Activated CD8-positive, alpha-beta memory T cell treated with anti-CD3 and anti-CD28 coated beads, Interleukin-2, amount 10 ng/mL, durations not matched to agents 7 days and 5 days (primary cell): ENCODE data around the gene DPYD. TPM values are rescaled to one million over a fixed set of nuclear protein-coding genes. Genes with fewer than 3 reads are reported as not detected.

Source experiments
- ATAC-seq: fragments of 150-1000 bp; cut with Tn5 transposase; one replicate; pipeline ENCODE4 v1.10.0; 2021; ENCODE audit warnings: moderate library complexity
- CTCF ChIA-PET: fragments of 350-600 bp; sonication (Branson Sonifier 250); formaldehyde crosslinking; loops from one replicate; lab custom pipeline; 2021; ENCODE audit warnings: antibody characterized with exemption; lab: Charles Lee
- DNase-seq: peaks from one replicate; pipeline ENCODE4 v3.0.0-alpha.2; 2020
- H3K27ac Mint-ChIP-seq: one replicate; pipeline ENCODE4 v1.8.0; 2021; ENCODE audit warnings: mild to moderate bottlenecking, mixed read lengths
- H3K27me3 Mint-ChIP-seq: one replicate; pipeline ENCODE4 v1.8.0; 2021; ENCODE audit warnings: mixed read lengths
- H3K36me3 Mint-ChIP-seq: one replicate; pipeline ENCODE4 v1.8.0; 2021; ENCODE audit warnings: mild to moderate bottlenecking, mixed read lengths
- H3K4me1 Mint-ChIP-seq: one replicate; pipeline ENCODE4 v1.8.0; 2021; ENCODE audit warnings: mixed read lengths
- H3K4me3 Mint-ChIP-seq: one replicate; pipeline ENCODE4 v1.8.0; 2021; ENCODE audit warnings: mild to moderate bottlenecking, moderate library complexity, mixed read lengths
- H3K9me3 Mint-ChIP-seq: one replicate; pipeline ENCODE4 v1.8.0; 2022; ENCODE audit warnings: low read depth, mixed read lengths
- total RNA-seq, 2 experiments: library from RNA; stranded (reverse); gene quantifications; one replicate each; pipeline ENCODE4 v1.2.3, GENCODE V29; 2021

Gene DPYD
- total RNA-seq, 2 experiments from 2014 or later: 31.4 to 42.3 TPM

- DNase-seq (no peak), ATAC-seq (no peak)
- CTCF ChIA-PET: no interaction called here
- H3K27me3 Mint-ChIP-seq: no peaks in the 10 kb centered on the region
- peaks cover 4% of the 10 kb centered on the region for H3K9me3 Mint-ChIP-seq
- H3K36me3 Mint-ChIP-seq: peaks cover 24% of the 10 kb centered on the region
- no peak overlapping the region for H3K27ac Mint-ChIP-seq
- no peak overlapping the region for H3K4me3 Mint-ChIP-seq
- H3K4me1 Mint-ChIP-seq: peaks cover 17% of the 10 kb centered on the region
These were observed 19.7 kb downstream of the DPYD start for GRCh38 chr1:97901017-97901658.

GRCh38 chr1:97898948-97899347 is 21.9 kb downstream of the DPYD start:
- H3K4me1 Mint-ChIP-seq: peaks cover 8% of the 10 kb centered on the region

GRCh38 chr1:97895278-97895677 is 25.6 kb downstream of the DPYD start:
- Mint-ChIP-seq H3K27me3 (no peaks in the 10 kb centered on the region), H3K4me1 (no peaks in the 10 kb centered on the region), H3K4me3 (no peak overlapping the region), H3K36me3 (peaks cover 23% of the 10 kb centered on the region), H3K9me3 (peaks cover 2% of the 10 kb centered on the region), H3K27ac (no peak overlapping the region)
- CTCF ChIA-PET: interaction anchor here (1.1 kb wide), 1 partner anchor 25 kb away, joined by 4 read pairs; the partner anchor contains the start of gene DPYD
- DNase-seq (no peak), ATAC-seq (no peak)

More at GRCh38 chr1:97898948-97899347, 21.9 kb downstream of the DPYD start:
- no peaks in the 10 kb centered on the region for H3K27me3 Mint-ChIP-seq
- H3K4me3 Mint-ChIP-seq: no peak overlapping the region
- H3K36me3 Mint-ChIP-seq: peaks cover 24% of the 10 kb centered on the region
- CTCF ChIA-PET: interaction anchor here (1.7 kb wide), 1 partner anchor 21 kb away, joined by 4 read pairs; no protein-coding TSS in a partner anchor
- no peak for ATAC-seq
- H3K9me3 Mint-ChIP-seq: peaks cover 4% of the 10 kb centered on the region
- no peak overlapping the region for H3K27ac Mint-ChIP-seq
- DNase-seq: no peak

GRCh38 chr1:97893844-97894243 is 27.0 kb downstream of the DPYD start:
- no peak overlapping the region for H3K4me3 Mint-ChIP-seq
- no peaks in the 10 kb centered on the region for H3K27me3 Mint-ChIP-seq
- peaks cover 15% of the 10 kb centered on the region for H3K36me3 Mint-ChIP-seq
- ATAC-seq (no peak), DNase-seq (no peak)
- no peak overlapping the region for H3K27ac Mint-ChIP-seq
- H3K4me1 Mint-ChIP-seq: no peaks in the 10 kb centered on the region
- CTCF ChIA-PET: no interaction called here
- H3K9me3 Mint-ChIP-seq: peaks cover 2% of the 10 kb centered on the region

GRCh38 chr1:97886199-97886598 is 34.6 kb downstream of the DPYD start:
- no peaks in the 10 kb centered on the region for H3K27me3 Mint-ChIP-seq
- no peak overlapping the region for H3K27ac Mint-ChIP-seq
- CTCF ChIA-PET: no interaction called here
- H3K4me3 Mint-ChIP-seq: no peak overlapping the region
- H3K4me1 Mint-ChIP-seq: no peaks in the 10 kb centered on the region
- DNase-seq (no peak), ATAC-seq (no peak)
- H3K9me3 Mint-ChIP-seq: peaks cover 7% of the 10 kb centered on the region
- peaks cover 20% of the 10 kb centered on the region for H3K36me3 Mint-ChIP-seq

GRCh38 chr1:97883823-97884222 is 37.0 kb downstream of the DPYD start:
- Mint-ChIP-seq H3K4me1 (no peaks in the 10 kb centered on the region), H3K9me3 (peaks cover 7% of the 10 kb centered on the region), H3K27me3 (no peaks in the 10 kb centered on the region), H3K27ac (no peak overlapping the region), H3K36me3 (peaks cover 24% of the 10 kb centered on the region), H3K4me3 (no peak overlapping the region)
- no peak for DNase-seq
- no peak for ATAC-seq
- CTCF ChIA-PET: no interaction called here

- no peaks in the 10 kb centered on the region for H3K9me3 Mint-ChIP-seq
- H3K4me3 Mint-ChIP-seq: no peak overlapping the region
- peaks cover 26% of the 10 kb centered on the region for H3K36me3 Mint-ChIP-seq
- no peaks in the 10 kb centered on the region for H3K4me1 Mint-ChIP-seq
- H3K27me3 Mint-ChIP-seq: no peaks in the 10 kb centered on the region
- H3K27ac Mint-ChIP-seq: no peak overlapping the region
- DNase-seq (no peak), ATAC-seq (no peak)
- CTCF ChIA-PET: interaction anchor here (0.9 to 1.5 kb wide), 2 partner anchors 22 to 29 kb away, joined by 3 to 4 read pairs; no protein-coding TSS in a partner anchor
These were observed 43.5 kb downstream of the DPYD start for GRCh38 chr1:97877307-97877706.

GRCh38 chr1:97875996-97876395 is 44.8 kb downstream of the DPYD start:
- no peak for DNase-seq
- no peaks in the 10 kb centered on the region for H3K9me3 Mint-ChIP-seq
- no peaks in the 10 kb centered on the region for H3K27me3 Mint-ChIP-seq
- H3K36me3 Mint-ChIP-seq: peaks cover 20% of the 10 kb centered on the region
- no peaks in the 10 kb centered on the region for H3K4me1 Mint-ChIP-seq
- H3K4me3 Mint-ChIP-seq: no peak overlapping the region
- H3K27ac Mint-ChIP-seq: no peak overlapping the region
- ATAC-seq: no peak
- CTCF ChIA-PET: no interaction called here

- no peak overlapping the region for H3K27ac Mint-ChIP-seq
- H3K4me3 Mint-ChIP-seq: no peak overlapping the region
These were observed 50.2 kb downstream of the DPYD start for GRCh38 chr1:97870589-97870988.

GRCh38 chr1:97869441-97869840 is 51.4 kb downstream of the DPYD start:
- H3K9me3 Mint-ChIP-seq: peaks cover 5% of the 10 kb centered on the region
- DNase-seq (no peak), ATAC-seq (no peak)
- peaks cover 21% of the 10 kb centered on the region for H3K36me3 Mint-ChIP-seq
- no peaks in the 10 kb centered on the region for H3K27me3 Mint-ChIP-seq
- CTCF ChIA-PET: no interaction called here
- H3K4me3 Mint-ChIP-seq: no peak overlapping the region
- H3K27ac Mint-ChIP-seq: no peak overlapping the region
- H3K4me1 Mint-ChIP-seq: peaks cover 6% of the 10 kb centered on the region

More at GRCh38 chr1:97870589-97870988, 50.2 kb downstream of the DPYD start:
- no peak for DNase-seq
- no peak for ATAC-seq
- Mint-ChIP-seq H3K27me3 (no peaks in the 10 kb centered on the region), H3K9me3 (peaks cover 5% of the 10 kb centered on the region), H3K36me3 (peaks cover 21% of the 10 kb centered on the region), H3K4me1 (no peaks in the 10 kb centered on the region)
- CTCF ChIA-PET: no interaction called here

- no peak for ATAC-seq
- DNase-seq: no peak
- Mint-ChIP-seq H3K9me3 (peaks cover 5% of the 10 kb centered on the region), H3K4me1 (peaks cover 11% of the 10 kb centered on the region), H3K36me3 (peaks cover 18% of the 10 kb centered on the region), H3K4me3 (no peak overlapping the region), H3K27me3 (no peaks in the 10 kb centered on the region), H3K27ac (no peak overlapping the region)
- CTCF ChIA-PET: no interaction called here
These were observed 53.7 kb downstream of the DPYD start for GRCh38 chr1:97867127-97867526.

- peaks cover 11% of the 10 kb centered on the region for H3K4me1 Mint-ChIP-seq
- peaks cover 5% of the 10 kb centered on the region for H3K9me3 Mint-ChIP-seq
- DNase-seq (no peak), ATAC-seq (no peak)
- no peak overlapping the region for H3K27ac Mint-ChIP-seq
- no peak overlapping the region for H3K4me3 Mint-ChIP-seq
- peaks cover 17% of the 10 kb centered on the region for H3K36me3 Mint-ChIP-seq
- CTCF ChIA-PET: no interaction called here
- H3K27me3 Mint-ChIP-seq: no peaks in the 10 kb centered on the region
These were observed 56.2 kb downstream of the DPYD start for GRCh38 chr1:97864615-97865014.

GRCh38 chr1:97853221-97853620 is 67.6 kb downstream of the DPYD start:
- H3K9me3 Mint-ChIP-seq: no peaks in the 10 kb centered on the region
- ATAC-seq (no peak), DNase-seq (no peak)
- peaks cover 8% of the 10 kb centered on the region for H3K4me1 Mint-ChIP-seq
- no peak overlapping the region for H3K27ac Mint-ChIP-seq
- no peaks in the 10 kb centered on the region for H3K36me3 Mint-ChIP-seq
- H3K4me3 Mint-ChIP-seq: no peak overlapping the region
- CTCF ChIA-PET: no interaction called here
- H3K27me3 Mint-ChIP-seq: no peaks in the 10 kb centered on the region
